SKM-1 (cell line): ENCODE data around the gene ZFPL1.
A peak's percentile ranks its signal among the peaks of the same experiment; 100 is the strongest.

Source experiments
- DNase-seq: peaks from one replicate; lab custom pipeline; 2025; ENCODE audit not compliant: unreplicated experiment; lab: John Stamatoyannopoulos, UW

The ZFPL1 gene

DNA sequence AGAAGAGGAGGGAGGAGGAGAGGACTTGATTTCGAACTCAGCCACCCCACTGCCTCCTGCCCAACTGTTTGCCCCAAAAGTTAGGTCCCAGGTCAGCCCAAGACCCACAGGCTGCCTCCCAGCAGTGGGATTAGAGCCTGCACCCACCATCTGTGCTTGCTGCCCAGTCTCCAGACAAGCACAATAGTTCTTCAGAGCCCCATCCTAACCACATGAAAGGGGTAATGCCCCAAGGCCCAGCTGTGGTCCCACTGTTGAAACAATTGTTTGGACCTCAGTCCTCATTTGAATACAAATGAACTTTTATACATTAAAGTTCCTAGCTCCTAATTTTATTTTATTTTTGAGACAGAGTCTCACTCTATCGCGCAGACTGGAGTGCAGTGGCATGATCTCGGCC is 6.6 kb downstream of the ZFPL1 start:
- DNase-seq = no peak

DNA sequence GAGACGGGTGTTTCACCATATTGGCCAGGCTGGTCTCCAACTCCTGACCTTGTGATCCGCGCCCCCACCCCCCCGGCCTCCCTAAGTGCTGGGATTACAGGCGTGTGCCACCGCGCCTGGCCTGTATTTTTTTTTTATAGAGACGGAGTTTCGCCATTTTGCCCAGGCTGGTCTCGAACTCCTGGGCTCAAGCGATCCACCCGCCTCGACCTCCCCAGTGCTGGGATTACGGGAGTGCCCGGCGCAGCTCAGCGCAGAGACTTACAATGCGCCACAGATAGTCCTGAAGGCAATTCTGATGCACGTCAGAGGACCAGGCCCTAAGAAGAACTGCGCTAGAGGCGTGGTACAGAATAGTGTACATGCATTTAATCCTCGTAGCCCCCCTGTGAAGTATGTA is 11.4 kb downstream of the ZFPL1 start:
- no peak for DNase-seq

DNA sequence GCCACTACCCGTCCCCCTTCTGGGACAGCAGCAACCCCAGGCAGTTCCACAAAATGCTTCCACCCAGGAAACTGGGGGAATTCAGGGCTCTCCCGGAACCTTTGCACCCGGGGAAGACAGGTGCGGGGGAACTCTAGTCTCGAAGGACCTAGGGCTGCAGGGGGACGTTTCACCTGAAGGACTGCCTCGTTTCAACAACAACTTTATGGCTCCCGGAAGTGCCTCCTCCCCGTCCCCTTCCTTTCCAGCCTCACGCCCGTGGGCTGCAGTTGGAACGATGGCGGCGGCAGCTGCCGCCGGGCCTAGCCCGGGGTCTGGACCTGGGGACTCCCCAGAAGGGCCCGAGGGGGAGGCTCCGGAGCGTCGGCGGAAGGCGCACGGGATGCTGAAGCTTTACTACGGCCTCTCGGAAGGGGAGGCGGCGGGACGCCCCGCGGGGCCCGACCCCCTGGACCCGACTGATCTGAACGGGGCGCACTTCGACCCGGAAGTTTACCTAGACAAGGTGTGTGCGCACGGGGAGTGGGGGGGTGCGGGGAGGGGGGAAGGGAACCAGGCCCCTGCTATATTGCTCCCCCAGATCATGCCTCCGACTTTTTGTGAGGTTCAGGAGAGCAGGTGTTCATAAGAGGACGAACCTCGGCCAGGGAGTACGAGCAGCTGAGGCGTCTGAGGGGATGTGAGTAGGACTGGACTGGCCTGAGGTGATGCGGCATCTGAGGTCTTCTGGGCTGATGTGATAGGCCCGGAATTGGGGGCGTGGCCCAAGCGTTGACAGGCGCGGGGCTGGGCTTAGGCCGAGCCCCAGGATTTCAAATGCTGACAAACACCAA is 12.2 kb downstream of the ZFPL1 start, which contains the start of gene VPS51:
VPS51 (plus strand) TSS at position 241 of the 833 bp plus-strand sequence; CDS start at position 278, 37 bp downstream.
- peak; percentile 76 for DNase-seq

DNA sequence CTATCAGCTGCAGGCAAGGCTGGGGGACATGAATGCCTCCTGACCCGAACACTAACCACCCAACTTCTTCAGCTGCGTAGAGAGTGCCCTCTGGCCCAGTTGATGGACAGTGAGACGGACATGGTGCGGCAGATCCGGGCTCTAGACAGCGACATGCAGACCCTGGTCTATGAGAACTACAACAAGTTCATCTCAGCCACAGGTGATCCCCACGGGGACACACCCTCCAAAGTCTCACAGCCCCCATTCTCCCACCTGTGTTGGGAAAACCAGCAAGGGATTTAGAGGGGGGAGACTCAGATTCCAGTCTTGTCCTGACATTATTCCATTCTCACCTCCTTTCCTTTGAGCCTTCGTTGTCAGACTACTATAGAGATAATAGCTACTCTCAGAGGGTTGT is 12.9 kb downstream of the ZFPL1 start:
- DNase-seq = no peak

DNA sequence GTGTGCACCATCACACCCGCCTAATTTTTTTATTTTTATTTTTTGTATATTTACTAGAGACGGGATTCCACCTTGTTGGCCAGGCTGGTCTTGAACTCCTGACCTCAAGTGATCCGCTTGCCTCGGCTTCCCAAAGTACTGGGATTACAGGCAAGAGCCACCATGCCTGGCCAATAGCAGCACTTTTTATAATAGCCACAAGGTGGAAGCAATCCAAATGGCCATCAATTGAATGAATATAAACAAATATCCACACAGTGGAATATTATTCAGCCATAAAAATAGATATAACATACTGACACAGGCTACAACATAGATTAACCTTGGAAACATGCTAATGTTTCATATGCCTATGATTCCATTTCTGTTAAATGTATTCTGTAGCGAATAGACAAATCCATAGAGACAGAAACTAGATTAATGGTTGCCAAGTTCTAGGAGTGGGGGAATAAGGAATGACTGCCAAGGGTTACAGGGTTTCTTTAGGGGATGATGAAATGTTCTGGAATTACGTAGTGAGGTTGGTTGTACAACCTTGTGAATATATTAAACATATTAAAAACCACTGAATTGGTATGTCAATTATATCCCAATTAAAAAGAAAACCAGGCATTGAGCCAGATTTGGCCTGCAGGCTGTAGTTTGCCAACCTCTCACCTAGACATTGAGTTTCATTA is 16.8 kb downstream of the ZFPL1 start:
- DNase-seq = no peak

DNA sequence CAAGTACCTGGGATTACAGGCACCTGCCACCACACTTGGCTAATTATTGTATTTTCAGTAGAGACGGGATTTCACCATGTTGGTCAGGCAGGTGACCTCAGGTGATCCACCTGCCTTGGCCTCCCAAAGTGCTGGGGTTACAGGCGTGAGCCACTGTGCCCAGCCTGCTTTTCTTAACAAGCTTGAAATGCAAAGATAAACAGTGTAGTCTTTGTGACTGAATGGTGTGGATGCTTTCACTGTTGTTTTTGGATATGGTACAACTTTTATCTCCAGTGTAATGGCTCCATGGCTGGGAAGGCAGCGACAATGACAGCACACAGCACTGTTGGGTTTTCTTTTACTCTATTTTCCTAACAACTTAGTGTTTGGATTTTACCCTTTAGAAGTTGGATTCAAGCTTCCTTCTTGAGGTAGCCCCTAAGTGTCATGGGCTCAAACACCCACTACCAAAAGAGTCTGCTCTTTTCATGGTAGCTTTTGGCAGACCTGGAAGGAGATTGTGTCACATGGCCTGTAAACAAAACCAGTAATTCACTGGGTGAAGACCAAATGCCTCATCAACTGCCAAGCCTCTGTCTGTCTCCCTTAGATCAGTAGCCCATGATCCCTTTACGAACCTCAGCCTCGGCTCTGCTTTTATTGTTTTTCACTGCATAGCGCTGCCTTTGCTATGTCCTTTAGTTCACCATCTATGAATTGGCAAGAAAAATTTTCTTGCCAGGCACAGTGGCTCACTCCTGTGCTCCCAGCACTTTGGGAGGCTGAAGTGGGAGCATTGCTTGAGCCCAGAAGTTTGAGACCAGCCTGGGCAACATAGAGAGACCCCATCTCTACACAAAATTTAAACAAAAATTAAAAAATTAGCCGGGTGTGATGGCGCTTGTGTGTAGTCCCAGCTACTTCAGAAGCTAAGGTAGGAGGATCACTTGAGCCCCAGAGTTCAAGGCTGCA is 18.4 kb downstream of the ZFPL1 start:
- DNase-seq = no peak

DNA sequence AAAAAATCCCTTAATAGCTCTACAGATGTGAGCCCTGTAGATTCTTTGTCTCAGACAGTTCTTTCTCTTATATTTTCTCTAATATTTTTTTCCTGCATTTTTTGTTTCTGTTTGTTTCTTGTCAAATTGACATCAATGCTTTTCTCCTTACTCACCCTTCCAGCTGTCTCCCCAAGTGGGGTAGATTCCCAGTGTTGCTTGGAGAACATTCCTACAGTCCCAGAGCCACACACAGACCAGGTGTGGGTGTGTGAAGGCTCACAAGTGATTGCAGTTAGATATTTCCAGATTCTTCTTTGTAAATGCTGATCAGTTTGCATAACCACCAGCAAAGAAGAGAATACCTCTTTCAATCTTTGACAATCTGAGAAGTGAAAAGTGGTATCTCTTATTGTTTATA is 19.5 kb downstream of the ZFPL1 start:
- no peak for DNase-seq

DNA sequence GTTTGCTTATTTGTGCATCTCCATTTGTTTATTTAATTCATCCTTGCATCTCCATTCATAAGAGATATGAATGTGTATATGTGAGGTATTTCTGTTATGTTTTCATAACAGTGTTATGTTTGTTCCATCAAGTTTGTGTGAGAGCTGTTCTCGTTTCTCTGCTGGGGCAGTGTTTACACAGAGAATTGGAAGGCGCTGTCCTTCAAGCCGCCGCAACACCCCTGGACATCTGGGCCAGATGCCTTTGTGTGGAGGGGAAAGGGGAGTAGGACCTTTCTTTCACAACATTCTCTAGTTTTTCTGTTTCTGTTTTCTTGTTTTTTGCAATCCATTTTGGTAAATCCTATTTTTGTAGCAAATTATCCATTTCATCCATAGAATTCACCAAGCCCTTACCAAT is 20.6 kb downstream of the ZFPL1 start:
- DNase-seq = no peak

DNA sequence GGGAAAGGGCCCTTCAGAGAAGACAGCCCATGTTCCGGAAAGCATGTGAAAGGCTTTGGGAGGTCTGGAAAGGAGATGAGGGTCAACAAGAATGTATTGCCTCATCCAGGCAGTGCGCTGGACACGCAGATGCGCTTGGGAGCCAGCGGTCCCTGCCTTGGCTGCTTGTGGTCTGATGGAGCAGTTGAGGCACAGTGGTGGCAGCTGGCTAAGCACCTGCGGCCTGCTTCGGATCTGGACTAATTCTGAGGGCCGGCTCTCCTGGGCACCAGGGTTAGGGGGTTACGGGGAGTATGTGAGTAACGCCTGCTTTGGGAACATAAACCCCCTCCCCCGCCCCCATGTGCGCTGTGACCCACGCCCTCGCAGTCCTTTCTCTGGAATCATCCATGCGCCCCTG is 23.1 kb downstream of the ZFPL1 start:
- DNase-seq = no peak

DNA sequence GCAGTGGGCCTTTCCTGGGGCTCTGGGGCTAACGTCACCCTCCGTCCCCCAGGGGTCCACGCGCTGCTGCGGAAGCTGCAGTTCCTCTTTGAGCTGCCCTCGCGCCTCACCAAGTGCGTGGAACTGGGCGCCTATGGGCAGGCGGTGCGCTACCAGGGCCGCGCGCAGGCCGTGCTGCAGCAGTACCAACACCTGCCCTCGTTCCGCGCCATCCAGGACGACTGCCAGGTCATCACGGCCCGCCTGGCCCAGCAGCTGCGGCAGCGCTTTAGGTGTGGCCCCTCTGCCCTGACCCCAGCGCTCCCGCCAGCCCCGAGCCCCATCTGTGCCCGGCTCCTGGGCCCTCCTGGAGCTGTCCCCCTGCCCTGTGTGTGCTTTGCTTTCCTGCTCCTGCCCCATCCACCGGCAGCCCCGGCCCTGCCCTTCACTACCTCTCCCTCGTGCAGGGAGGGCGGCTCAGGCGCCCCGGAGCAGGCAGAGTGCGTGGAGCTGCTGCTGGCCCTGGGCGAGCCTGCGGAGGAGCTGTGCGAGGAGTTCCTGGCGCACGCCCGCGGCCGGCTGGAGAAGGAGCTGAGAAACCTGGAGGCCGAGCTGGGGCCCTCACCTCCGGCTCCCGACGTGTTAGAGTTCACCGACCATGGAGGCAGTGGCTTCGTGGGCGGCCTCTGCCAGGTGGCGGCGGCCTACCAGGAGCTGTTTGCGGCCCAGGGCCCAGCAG is 23.9 kb downstream of the ZFPL1 start:
- no peak for DNase-seq

DNA sequence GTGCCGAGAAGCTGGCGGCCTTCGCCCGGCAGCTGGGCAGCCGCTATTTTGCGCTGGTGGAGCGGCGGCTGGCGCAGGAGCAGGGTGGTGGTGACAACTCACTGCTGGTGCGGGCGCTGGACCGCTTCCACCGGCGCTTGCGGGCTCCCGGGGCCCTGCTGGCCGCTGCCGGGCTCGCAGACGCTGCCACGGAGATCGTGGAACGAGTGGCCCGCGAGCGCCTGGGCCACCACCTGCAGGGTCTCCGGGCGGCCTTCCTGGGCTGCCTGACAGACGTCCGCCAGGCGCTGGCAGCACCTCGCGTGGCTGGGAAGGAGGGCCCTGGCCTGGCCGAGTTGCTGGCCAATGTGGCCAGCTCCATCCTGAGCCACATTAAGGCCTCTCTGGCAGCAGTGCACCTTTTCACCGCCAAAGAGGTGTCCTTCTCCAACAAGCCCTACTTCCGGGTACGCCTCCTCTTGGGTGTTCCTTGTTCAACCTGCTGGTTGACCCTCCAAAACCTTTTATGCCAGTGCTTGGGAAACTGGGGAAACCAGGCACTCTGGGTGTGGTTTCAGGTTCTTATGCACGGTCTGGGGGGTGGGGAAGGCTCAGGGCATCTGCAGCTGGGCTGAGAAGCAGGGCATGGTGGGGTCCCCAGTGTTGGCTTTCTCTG is 24.6 kb downstream of the ZFPL1 start:
- DNase-seq = no peak

DNA sequence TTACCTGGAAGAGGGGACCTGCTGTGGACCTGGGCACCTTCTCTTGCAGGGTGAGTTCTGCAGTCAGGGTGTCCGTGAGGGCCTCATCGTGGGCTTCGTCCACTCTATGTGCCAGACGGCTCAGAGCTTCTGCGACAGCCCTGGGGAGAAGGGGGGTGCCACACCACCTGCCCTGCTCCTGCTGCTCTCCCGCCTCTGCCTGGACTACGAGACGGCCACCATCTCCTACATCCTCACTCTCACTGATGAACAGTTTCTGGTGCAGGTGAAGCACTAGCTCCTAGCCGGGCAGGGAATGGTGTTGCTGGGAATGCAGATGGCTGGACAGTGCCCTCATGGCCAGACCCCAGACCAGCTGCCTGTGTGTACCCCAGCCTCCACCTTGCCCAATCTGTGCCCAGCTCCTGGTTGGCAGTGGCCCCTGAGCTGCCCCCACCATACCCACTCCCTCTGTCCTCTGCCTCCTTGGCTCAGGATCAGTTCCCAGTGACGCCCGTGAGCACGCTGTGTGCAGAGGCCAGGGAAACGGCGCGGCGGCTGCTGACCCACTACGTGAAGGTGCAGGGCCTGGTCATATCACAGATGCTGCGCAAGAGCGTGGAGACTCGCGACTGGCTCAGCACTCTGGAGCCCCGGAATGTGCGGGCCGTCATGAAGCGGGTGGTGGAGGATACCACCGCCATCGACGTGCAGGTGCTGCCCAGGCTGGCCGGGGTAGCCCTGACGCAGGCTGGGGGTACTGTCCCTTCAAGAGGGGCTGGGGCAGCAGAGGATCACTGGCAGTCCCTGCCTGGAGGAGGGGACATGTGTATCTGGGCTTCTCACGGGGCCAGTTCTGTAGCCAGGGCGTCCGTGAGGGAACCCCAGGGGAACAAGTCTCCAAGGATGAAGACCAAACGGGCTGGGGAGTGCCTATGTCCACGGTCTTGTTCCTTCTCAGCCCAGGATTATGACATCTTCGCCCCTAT is 25.5 kb downstream of the ZFPL1 start:
- no peak for DNase-seq

DNA sequence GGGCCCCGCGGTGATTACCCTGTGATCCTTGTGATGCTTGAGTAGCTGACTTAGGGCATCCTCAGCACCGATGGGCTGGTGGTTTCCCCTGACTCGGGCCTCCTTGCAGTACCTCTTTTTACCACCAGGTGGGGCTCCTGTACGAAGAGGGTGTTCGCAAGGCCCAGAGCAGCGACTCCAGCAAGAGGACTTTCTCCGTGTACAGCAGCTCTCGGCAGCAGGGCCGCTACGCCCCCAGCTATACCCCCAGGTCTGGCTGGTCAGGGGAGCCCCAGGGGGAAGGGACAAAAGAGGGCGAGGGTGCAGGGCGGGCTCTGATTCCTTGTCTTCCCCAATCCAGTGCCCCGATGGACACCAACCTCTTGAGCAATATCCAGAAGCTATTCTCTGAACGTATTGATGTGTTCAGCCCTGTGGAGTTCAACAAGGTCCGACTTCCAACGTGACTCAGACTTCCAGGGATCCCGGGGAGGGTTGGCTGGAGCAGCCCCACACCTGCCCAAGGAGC is 26.4 kb downstream of the ZFPL1 start:
- peak; percentile 63 for DNase-seq

DNA sequence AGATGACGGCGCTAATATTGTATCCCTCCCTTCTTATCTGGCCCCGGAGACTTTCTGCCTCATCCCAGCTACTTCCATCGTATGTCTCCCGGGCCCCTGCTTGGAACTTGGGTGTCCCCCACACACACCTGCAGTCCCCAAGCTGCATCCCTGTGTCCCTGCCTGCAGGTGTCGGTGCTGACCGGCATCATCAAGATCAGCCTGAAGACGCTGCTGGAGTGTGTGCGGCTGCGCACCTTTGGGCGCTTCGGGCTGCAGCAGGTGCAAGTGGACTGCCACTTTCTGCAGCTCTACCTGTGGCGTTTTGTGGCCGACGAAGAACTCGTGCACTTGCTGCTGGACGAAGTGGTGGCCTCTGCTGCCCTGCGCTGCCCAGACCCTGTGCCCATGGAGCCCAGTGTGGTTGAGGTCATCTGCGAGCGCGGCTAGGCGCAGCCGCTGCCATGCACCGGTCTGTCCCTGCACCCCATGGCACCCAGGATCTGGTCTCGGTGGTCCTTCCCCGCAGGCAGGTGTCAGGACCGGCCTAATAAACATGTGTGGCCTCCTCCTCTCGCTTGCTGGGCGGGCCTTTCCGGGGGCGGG is 27.2 kb downstream of the ZFPL1 start:
- DNase-seq = no peak

DNA sequence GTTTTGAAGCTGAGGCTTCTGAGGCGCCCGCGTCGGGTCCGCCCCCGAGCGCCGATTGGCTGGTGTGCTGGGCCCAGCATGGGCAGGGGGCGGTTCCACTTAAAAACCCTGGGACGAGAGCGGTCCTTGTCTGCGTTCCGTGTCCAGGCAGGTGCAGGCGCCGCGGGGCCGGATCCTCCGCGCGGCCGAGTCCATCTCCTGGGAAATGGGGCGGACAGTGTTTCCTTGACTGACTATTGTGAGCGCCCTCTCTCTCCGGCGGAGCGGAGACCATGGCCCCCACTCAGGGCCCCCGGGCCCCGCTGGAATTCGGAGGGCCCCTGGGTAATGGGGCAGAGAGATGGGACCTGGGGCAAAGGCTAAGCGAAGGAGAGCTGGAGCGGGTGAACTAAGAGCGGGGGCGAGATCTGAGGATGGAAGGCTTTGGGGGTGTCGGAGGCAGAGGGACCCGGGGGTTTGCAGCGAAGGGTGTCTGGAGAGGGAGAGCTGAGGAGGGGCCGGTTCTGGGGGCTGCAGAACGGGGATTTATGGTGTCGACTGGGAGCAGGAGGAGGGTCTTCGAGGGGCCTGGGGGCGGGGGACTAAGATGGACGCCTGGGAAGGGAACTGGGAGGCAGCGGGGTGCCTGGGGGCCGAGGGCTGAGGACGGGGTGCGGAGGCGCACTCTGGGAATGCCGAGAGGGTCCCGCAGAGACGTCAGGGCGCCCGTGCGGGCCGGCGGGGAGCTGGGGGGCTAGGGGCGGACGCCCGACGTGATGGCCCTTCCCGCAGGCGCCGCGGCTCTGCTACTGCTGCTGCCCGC is 27.9 kb downstream of the ZFPL1 start, which contains the start of gene TM7SF2:
TM7SF2 (plus strand) TSS at position 129 of the 802 bp plus-strand sequence; CDS start at position 273, 144 bp downstream.
- no peak for DNase-seq

DNA sequence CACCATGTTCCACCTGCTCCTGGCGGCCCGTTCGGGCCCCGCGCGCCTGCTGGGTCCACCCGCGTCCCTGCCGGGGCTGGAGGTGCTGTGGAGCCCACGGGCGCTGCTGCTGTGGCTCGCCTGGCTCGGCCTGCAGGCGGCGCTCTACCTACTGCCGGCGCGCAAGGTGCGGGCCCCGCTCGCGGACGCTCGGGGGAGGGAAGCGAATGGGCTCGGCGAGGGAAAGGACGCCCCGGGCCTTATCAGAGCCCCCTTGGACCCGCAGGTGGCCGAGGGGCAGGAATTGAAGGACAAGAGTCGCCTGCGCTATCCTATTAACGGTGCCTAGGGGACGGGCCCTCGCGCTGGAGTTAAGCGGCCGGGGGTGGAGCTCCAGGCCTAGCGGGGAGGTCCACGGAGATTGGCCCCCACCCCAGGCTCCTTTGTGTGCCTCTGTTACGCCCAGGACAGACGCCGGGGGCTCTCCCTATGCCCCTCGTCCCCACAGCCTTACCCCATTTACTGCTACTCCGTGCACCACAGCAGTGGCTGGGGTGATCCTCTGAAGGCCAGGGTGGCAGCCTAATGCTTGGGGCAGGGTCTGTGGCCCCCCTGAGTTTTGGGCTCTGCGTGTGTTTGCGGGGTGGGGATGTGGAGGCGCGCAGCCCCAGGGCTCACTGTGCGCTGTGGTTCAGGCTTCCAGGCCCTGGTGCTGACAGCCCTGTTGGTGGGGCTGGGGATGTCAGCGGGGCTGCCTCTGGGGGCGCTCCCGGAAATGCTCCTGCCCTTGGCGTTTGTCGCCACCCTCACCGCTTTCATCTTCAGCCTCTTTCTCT is 28.7 kb downstream of the ZFPL1 start:
- no peak for DNase-seq

DNA sequence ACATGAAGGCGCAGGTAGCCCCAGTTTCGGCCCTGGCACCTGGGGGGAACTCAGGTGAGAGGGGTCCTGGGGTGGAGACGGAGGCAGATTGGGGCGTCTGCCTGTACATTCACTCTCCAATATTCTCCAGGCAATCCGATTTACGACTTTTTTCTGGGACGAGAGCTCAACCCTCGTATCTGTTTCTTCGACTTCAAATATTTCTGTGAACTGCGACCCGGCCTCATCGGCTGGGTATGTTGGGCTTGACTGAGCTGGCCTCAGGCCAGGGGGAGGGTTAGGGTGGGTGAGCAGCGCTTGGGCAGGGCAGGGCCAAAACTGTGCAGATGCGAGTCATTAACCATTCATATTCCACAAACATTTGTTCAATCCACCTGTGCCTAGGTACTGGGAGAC is 29.3 kb downstream of the ZFPL1 start:
- no peak for DNase-seq
